GM21381 (cell line): ENCODE data around the gene B3GNT3.
"Not testable (repeated sequence)": the region's sequence is repeated elsewhere in the genome, so short reads cannot be mapped to it uniquely, and the experiment has no call there.

Experiments
- ATAC-seq: cut with Tn5 transposase; IDR thresholded peaks from one replicate; pipeline ENCODE4 v1.9.1; 2021; ENCODE audit warnings: mild to moderate bottlenecking, moderate library complexity; ENCODE audit not compliant: unreplicated experiment

The B3GNT3 gene

DNA sequence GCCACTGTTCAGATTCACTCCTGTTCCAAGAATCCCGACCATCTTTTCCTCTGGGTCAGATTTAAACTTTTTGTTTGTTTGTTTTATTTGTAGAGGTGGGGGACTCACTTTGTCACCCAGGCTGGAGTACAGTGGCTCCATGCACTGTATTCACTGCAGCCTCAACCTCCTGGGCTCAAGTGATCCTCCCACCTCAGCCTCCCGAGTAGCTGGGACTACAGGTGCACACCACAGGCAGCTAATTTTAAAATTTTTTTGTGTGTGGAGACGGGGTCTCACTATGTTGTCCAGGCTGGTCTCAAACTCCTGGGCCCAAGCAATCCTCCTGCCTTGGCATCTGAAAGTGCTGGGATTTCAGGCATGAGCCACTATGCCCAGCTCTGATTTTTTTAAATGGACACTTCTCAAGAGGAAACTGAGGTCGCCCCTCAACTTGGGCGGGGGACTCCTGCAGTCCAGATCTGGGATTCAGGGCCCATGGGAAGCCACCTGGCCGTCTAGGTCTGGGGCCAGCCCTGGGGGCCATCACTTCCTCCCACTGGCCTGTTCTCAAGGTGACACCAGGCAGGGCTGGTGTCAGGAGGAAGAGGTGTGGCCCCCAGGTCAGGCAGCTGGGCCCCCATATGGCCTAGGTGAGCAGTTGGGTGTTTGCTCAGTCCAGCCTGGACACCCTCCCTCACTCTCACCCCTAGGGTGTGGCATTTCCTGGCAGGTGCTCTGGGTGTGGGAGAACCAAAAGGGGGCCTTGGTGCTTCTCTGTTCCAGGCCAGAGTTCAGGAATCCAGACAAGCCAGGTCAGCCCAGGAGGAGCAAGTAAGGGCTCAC is 1.3 kb downstream of the B3GNT3 start:
- no peak for ATAC-seq

DNA sequence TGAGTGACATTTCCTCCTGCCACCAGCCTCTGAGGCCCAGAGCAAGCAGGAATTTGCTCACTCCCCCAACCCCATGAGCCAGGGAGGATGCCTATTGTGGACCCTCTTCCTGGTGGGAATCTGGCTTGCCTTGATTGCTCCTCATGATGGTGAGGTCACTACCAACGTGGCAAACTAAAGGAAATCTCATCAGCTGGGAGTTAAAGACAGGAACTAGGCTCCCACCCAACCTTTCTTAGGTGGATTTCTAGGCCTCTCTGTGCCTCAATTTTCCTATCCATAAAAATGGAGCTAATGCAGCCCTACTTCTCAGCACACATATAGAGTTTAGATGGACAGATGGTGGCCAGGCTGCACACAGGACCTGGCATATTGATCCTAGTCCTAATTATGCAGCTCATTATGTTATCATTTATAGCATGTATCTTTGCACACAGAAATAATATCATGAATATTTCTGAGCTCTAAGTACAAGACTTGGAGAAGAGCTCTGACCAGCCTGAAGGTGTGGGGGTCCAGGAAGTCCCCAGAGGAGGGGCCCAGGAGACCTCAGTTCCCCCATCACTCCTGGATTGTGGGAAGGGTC is 2.0 kb downstream of the B3GNT3 start:
- no peak for ATAC-seq

DNA sequence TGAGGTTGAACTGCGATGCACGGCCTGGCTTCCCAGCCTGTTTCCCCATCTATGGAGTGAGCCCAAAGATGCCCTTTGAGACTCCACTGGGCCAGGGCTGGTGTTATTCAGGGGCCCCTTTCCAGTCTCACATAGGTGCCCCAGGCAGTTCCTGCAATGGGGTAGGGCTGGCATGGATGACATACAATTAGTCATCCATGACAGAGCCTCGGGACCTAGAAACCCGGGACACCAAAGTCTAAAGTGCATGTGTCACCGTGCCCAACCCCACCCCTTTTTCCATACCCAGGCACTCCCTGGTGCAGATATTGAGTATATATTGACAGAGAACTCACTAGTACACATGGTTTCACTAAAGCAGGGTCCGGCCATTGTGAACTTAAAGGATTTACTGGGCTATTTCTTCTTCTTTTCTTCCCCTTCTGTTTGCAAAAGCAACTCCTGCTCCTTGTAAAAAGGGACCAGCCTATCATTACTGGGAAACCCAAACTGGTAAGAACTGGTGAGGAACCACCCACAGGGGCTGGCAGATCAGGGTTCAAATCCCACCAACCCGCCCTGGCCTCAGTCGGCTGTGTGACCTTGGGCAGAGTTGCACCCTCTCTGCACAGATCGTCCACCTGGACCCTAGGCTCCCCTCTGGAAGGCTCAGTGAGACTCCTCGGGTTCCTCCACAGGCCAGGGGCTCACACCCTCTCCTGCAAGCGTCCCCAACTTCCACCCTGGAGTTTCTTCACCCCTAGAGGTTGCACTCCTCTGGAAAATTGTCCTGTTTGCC is 2.7 kb downstream of the B3GNT3 start:
- no peak for ATAC-seq

- not testable (repeated sequence) for ATAC-seq
These were observed 3.7 kb downstream of the B3GNT3 start for GRCh38 chr19:17798599-17798998.

DNA sequence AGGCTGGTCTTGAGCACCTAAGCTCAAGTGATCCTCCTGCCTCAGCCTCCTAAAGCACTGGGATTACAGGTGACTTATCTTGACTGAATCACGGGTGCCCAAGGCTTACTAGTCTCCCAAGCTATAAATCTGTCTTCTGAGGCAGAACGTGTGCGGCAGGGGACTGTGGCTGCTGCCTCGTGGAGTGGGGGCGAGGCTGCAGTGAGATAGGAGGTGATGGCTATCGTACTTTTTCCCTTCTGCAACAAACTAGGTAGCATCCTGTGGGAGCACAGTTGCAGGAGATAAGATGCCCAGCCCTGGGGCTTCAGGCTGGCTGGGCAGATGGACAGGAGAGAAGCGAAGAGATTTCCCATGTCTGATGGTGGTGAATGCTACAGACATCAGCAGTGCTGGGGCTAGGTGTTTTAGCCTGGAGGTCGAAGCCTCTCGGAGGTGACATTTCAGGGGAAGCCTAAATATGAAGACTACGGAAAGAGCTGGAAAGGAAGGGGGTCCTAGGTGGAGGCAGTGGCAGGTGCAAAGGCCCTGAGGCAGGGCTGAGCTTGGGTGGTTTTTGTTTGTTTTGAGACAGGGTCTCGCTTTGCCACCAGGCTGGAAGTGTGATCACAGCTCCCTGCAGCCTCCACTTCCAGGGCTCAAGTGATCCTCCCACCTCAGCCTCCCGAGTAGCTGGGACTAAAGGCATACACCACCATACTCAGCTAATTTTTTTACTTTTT is 7.4 kb downstream of the B3GNT3 start:
- no peak for ATAC-seq

- no peak for ATAC-seq
These were observed 8.4 kb downstream of the B3GNT3 start for GRCh38 chr19:17803264-17803896.

DNA sequence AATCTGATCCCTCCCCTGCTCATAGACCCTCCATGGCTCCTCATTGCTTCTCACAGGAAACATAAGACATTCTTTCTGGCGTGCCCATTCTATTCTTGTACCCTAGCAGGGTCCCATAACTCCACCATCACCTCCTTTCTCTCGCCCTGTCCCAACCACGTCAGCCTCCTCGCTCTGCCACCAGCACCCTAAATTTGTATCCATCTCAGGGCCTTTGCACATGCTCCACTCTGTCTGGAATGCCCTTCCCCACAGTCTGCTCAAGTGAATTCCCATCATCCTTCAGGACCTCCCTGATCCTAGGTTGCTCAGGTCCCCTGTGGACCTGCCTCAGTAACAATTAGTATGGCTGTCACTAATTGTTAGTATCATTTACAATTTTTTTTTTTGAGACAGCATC is 10.5 kb downstream of the B3GNT3 start:
- ATAC-seq, result no peak

- no peak for ATAC-seq
These were observed 12.0 kb downstream of the B3GNT3 start for GRCh38 chr19:17806945-17807344.

GRCh38 chr19:17807731-17808316 is 12.9 kb downstream of the B3GNT3 start:
- ATAC-seq, result no peak

DNA sequence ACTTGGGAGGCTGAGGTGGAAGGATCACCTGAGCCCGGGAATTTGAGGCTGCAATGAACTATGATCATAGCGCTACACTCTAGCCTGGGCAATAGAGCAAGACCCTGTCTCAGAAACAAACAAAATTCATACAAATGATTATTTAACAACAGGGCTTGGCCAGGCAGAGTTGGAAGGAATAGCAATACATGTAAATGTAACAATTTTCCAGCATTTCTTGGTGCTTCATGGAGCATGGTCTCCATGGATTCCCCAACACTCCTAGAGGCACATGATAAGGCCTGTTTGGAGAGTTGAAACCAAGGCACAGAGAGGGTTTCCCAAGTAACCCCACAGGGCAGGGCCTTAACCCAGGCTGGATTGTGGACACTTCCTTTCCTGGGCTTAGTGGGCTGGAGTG is 16.2 kb downstream of the B3GNT3 start:
- no peak for ATAC-seq

- no peak for ATAC-seq
These were observed 16.7 kb downstream of the B3GNT3 start for GRCh38 chr19:17811681-17812080.

DNA sequence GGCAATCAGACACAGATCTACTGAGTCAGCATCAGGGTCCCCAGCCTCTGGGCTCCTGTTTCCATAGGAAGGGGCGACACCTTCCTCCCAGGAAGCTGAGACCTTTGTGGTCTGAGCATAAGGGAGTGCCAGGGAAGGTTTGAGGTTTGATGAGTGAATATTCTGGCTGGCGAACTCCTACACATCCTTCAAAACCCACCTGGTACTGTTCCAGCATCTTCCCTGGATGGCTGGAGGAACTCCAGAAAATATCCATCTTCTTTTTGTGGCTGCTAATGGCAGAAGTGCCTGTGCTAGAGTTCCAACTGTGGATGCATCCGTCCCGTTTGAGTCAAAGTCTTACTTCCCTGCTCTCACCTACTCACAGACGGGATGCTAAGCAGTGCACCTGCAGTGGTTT is 17.2 kb downstream of the B3GNT3 start:
- no peak for ATAC-seq

GRCh38 chr19:17817668-17818363 is 22.9 kb downstream of the B3GNT3 start:
- ATAC-seq, result no peak

DNA sequence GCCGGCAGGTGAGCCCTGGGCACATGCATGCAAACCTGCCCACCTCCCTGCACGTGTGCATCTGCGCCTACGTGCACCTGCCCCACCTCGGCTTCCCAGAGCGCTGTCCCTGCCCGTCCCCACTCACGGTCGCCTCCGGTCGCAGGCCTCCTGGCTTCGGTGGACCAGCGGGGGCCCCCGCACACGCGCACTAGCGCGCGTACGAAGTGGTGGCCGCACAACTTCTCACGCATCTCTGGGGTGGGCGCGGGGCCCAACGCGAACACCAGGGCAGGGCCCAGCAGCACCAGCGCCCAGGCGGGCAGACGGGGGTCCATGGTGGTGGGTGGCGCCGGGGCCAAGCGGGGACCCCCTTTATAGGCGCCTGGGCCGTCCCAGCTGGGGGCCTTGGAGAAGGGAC is 26.3 kb downstream of the B3GNT3 start, which contains the start of gene INSL3:
Gene INSL3, minus strand, starts transcription at position 330 of the 400 bp plus-strand sequence. Its CDS starts 13 bp downstream, at position 317.
- ATAC-seq, result no peak

DNA sequence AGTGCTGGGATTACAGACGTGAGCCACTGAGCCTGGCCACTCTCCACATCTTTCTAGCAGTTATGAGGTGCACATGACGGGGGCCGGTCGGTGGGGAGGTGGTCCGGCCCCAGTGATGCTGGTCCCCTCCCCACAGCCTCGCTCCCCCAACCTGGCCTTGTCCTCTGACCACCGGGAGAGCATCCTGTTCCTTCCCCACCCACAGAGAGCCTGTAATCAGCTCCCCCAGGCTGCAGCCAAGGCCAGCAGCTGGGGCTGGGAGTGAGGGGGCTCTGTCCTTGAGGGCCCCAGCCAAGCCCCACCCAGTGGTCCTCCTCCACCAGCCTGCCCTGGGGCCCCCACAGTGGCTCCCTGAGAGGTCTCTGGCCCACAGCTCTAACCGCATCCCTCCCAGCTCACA is 29.4 kb downstream of the B3GNT3 start:
- ATAC-seq, result no peak

DNA sequence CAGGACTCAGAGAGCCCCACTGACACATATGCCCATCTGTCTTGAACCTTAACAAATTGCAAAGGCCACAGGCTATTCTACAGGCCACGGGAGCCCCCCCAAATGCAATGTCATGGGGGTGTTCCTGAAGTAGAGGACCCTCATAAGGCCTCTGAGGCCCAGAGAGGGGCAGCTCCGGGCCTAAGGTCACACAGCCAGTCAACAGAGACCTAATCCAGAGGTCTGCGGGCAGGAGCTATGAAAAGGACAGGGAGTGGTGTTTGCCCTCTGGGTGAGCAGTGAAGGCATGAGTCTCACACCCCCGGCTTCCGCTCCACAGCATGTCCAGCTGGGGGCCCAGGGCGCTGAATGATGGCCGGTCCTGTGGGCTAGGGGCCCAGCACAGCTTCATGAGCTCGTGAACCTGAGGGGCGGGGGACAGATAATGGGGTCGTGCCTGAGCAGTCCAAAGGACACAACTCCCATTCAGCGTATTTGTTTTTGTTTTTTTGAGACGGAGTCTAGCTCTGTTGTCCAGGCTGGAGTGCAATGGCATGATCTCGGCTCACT is 31.6 kb downstream of the B3GNT3 start:
- no peak for ATAC-seq

GRCh38 chr19:17829855-17830566 is 35.1 kb downstream of the B3GNT3 start:
- ATAC-seq, result no peak

- no peak for ATAC-seq
These were observed 35.9 kb downstream of the B3GNT3 start for GRCh38 chr19:17830567-17831418.
